Mesenteric fat pad (tissue), 1 donor: ENCODE results near the gene CD2. TPM values are rescaled to one million over a fixed set of nuclear protein-coding genes. Genes with fewer than 3 reads are reported as not detected.

Source experiments
- DNase-seq: peaks from one replicate; pipeline ENCODE4 v3.0.0-alpha.2; 2020; ENCODE audit warnings: low spot score
- long read RNA-seq: library from polyadenylated mRNA; unstranded; transcript quantifications from one replicate; pipeline ENCODE4 v2.0.0, GENCODE V29; 2020
- total RNA-seq: library from RNA; stranded (reverse); fragmentation: NEBNext Ultra II Directional; extraction: Animal tissue kit (Norgen Biotek cat#: 25700); gene quantifications from one replicate; pipeline ENCODE4 v1.2.1, GENCODE V29; 2021
- donor health status: DM: yes; HTN: yes; CAD: no.

Gene CD2
- total RNA-seq: 2.3 TPM
- long read RNA-seq, transcript CD2-202 (5 exons, 1,609 nt): major isoform, 6 of 7 reads
- long read RNA-seq, partial matches to known transcripts: 0 of 7 reads
- long read RNA-seq, other reads (novel, unspliced or antisense): 1 of 7 reads

GRCh38 chr1:116754198-116754977 is at the start of gene CD2:
TSS of gene CD2 (plus strand) at chr1:116754430. CDS start at chr1:116754493, 63 bp downstream.
- DNase-seq: no peak

- no peak for DNase-seq
Observed at GRCh38 chr1:116706123-116706522, 48.1 kb upstream of the CD2 start.

DNA sequence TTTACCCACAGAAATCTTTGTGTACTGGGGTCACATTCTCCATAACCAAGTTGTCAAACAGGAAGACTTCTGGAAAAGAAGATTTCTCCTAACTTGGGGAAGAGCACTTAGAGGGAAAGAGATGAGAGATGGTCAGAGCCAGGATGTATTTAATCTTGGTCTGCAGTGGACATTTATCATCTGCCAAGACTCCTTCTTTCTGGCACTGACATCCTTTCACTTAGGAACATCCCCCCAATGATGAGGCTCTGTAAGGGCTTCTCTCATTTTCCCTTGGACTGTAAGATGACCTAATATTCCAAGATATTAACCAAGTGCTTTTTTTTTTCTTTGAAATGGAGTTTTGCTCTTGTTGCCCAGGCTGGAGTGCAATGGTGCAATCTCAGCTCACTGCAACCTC is 47.4 kb upstream of the CD2 start:
- DNase-seq: no peak

DNA sequence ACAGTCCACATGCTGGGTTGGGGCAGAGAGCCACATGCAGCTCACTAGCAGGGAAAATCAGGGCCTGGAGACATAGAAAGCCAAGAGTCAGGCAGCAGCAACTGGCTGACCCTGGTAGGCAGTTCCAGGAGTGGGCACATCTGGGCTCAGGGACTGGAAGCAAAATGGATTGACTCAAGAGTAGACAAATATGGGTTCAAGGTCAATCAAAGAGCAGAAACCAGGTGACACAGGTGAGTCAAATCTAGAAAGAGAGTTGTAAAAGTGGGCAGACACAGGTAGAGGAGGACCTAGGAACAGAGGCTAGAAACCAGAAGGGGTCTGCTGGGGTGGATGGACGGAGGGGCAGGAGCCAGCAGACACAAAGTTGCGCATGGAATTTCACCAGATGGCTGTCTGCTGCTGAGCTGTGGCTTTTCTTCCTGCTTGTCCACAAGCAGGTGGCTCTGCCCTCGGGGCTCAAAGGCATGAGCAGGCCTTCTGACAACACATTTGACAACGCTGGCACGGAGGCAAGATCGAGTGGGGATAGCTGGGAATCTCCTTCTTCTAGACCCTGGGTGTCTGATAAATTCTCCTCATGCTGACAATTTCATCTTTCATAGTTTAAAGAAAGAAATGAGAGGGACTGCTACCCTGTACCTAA is 45.9 kb upstream of the CD2 start:
- DNase-seq: no peak

DNA sequence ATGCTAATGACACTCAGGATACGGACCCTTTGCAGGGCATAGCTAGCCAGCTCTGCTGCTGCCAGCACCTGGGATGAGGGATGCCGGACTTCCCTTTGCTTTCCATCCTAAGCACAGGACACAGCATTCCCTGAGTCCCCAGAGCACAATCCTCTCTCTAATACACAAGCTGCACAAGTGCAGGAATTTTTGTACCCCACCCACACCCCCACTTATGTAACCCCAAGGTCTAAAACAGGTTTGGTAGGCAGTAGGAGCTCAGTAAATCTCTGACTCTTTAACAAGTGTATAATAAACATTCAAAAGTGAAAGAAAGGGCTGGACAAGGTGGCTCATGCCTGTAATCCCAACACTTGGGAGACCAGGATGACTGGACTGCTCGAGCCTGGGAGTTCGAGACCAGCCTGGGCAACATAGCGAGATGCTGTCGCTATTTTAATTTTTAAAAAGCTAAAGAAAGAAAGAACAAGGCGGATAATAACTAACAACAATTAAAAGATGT is 44.5 kb upstream of the CD2 start:
- DNase-seq: no peak

- DNase-seq: no peak
Observed at GRCh38 chr1:116710420-116711262, 43.6 kb upstream of the CD2 start.

DNA sequence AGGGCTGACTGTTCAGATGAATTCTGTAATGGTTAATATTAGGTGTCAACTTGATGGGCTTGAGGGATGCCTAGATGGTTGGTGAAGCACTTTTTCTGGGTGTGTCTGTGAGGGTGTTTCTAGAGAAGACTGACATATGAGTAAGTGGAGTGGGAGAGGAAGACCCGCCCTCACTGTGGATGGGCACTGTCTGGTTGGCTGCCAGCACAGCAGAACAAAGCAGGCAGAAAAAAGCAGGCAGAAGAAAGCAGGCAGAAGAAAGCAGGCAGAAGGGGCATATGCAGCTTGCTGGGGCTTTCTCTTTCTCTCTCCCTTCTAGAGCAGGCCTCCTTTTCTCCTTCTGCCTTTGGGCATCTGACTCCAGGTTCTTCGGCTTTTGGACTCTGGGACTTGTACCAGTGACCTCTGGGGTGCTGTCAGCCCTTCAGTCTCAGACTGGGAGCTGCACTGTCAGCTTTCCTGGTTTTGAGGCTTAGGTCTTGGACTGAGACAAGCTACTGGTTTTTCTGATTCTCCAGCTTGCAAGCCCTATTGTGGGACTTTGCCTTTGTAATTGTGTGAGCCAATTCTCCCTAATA is 42.9 kb upstream of the CD2 start:
- no peak for DNase-seq

DNA sequence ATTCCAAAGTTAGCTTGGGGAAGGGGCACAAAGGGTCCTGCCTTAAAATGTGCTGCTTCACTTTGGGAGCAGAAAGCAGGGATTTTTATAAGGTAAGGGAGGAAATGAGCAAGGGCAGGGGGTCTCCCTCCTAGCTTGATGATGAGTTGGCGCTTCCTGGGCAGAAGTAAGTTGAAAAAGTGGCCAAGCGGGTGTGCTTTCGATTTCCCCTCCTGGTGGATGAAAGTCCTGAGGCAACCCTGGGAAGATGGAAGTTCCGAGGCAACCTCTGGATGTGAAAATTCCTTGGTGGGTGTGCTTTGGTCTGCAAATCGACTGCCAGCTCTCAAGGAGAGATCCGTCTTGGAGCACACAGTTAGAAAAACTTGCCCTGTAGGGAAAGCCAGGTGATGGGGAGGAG is 41.7 kb upstream of the CD2 start:
- DNase-seq: no peak

DNA sequence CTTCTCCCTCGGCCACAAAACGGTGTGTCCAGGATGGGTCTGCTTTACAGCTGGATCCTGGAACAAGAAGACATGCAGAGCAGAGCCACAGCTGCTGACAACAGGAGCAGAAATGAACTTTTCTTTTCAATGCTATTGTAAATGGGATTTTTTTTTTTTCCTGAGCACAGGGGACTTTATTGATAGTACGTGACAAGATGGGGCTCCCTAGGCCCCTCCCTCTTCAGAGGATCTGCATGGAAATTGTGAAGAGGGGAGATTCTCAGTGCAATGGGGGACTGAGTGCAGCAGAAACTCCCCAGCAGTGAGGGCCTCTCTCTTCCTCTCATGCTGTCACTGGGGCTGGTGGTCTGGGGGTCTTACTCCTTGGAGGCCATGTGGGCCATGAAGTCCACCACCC is 40.8 kb upstream of the CD2 start:
- no peak for DNase-seq

- no peak for DNase-seq
Observed at GRCh38 chr1:116716391-116716790, 37.8 kb upstream of the CD2 start.

- DNase-seq: no peak
Observed at GRCh38 chr1:116717318-116717717, 36.9 kb upstream of the CD2 start.

- DNase-seq: no peak
Observed at GRCh38 chr1:116720364-116721038, 33.7 kb upstream of the CD2 start.

DNA sequence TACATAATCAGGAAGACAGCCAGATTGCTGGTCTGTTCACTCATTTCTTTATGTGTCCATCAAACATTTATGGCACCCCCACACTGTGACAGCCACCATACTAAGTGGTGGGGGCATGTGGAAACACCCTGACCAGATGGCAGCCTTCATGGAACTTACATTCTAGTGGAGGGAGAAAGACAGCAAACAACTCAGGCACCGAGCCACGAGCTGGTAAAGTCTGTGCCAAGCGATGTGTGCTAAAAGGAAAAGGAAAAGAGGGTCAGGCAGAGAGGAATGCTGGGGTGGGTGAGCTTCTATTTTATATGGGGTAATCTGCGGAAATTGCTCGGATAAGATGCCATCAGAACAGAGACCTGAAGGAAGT is 33.2 kb upstream of the CD2 start:
- DNase-seq: no peak

- DNase-seq: no peak
Observed at GRCh38 chr1:116721451-116722007, 32.7 kb upstream of the CD2 start.

DNA sequence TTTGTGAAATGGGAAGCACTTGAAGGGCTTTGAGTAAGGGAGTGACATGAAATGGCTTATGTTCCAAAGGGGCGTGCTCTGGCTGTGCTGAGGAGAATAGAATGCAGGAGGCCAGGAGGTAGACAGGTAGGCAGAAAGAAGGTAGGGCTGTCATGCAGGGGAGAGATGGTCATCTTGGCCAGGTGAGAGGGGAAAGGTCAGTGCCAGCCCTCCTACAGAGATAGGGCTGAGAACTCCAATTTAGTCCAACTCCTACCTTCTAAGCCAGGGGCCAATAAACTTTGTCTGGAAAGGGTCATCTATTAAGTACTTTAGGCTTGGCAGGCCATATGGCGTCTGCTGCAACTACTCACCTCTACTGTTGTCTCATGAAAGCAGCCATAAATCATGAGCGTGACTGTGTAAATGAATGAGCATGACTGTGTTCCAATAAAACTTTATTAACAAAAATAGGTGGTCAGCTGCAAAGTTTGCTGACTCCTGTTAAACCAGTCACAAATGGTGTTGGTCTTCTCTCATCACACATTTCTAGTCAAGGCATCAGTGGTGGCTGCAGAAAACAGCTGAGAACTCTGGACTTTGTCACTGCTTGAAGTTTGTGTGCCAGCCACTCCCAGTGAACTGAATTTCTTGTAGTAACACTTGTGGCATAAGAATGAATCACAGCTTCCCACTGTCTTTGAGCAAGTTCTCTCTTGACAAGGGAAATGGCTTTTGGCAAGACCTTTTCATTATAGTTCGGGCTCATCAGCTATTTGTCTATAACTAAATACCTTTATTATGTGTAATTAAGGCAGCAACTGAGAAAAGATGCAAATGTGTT is 32.0 kb upstream of the CD2 start:
- DNase-seq: no peak

- DNase-seq: no peak
Observed at GRCh38 chr1:116724765-116725375, 29.4 kb upstream of the CD2 start.

- no peak for DNase-seq
Observed at GRCh38 chr1:116725798-116726197, 28.4 kb upstream of the CD2 start.

DNA sequence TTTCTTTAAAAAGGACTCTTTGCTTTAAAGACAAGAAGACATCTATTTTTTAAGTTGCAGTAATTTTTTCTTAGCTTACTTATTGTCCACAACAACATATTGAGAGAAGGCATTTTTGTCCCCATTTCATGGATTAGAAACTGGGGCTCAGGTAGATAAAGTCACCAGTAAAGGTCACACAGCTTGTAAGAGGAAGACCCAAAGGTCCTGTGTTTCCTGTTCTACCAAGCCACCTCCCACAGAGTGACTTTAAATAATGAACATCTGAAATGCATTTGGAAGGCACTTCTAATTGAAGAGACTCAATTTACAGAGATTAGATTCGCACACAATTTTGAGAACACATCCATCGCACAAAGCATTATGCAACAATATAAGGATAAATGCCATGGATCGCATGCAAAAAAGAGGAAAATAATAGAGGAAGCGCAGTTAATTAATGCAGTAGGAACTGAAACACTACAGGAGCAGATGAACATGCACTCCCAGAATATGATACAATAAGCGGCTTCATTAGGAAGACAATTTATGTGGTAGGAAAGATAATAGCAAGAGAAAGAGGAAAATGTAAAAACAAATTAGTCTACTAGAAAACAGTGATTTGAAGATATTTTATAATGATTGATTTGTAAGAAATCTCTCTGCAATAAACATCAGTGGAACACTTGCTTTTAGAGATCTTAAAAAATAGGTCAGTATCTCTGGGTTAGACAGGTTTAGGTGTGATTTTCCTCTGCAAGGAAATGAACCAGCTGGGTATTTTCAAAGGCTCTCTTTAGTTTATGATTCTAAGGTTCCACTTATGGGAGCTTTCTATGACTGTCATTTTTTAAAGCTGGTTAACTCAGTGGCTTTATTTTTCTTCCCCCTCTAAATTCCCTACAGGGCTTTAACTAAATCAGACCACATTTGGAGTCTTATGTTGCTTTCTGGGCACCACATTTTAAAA is 27.1 kb upstream of the CD2 start:
- no peak for DNase-seq
